Trophoblast cell (in vitro differentiated cells and primary cell): ENCODE measurements around the gene SKP2.

ENCODE experiments used
- DNase-seq, 2 donors: peaks; one replicate each; pipeline ENCODE4 v3.0.0-alpha.2; 2016
- H2AFZ ChIP-seq: 2 replicates; pipeline ENCODE4 v1.6.1; 2013; ENCODE audit warnings: low read length, moderate library complexity, mild to moderate bottlenecking; ENCODE audit not compliant: insufficient read depth, poor library complexity
- H2AK5ac ChIP-seq: 2 replicates; pipeline ENCODE4 v1.6.1; 2013; ENCODE audit warnings: mild to moderate bottlenecking, low read length
- H2BK120ac ChIP-seq: 2 replicates; pipeline ENCODE4 v1.6.1; 2013; ENCODE audit warnings: low read length, mild to moderate bottlenecking, moderate library complexity; ENCODE audit not compliant: insufficient read depth, poor library complexity
- H2BK12ac ChIP-seq: 2 replicates; pipeline ENCODE4 v1.6.1; 2013; ENCODE audit warnings: mild to moderate bottlenecking, low read length, moderate library complexity
- H2BK5ac ChIP-seq: 2 replicates; pipeline ENCODE4 v1.6.1; 2013; ENCODE audit warnings: low read length, low read depth, moderate library complexity, mild to moderate bottlenecking; ENCODE audit not compliant: poor library complexity
- H3K14ac ChIP-seq: 2 replicates; pipeline ENCODE4 v1.6.1; 2013; ENCODE audit warnings: mild to moderate bottlenecking, low read length
- H3K18ac ChIP-seq: 2 replicates; pipeline ENCODE4 v1.6.1; 2013; ENCODE audit warnings: mild to moderate bottlenecking, low read length
- H3K23ac ChIP-seq: 2 replicates; pipeline ENCODE4 v1.6.1; 2013; ENCODE audit warnings: low read length
- H3K27ac ChIP-seq: 2 replicates; pipeline ENCODE4 v1.5.1; 2013; ENCODE audit warnings: low read depth, mild to moderate bottlenecking, inconsistent platforms, low read length, moderate library complexity
- H3K27me3 ChIP-seq: 2 replicates; pipeline ENCODE4 v1.6.1; 2013; ENCODE audit warnings: inconsistent platforms, mild to moderate bottlenecking, low read length, moderate library complexity; ENCODE audit not compliant: insufficient read depth
- H3K36me3 ChIP-seq, 2 experiments: 1 replicate in 1 of 2; 2 replicates in 1 of 2; pipeline ENCODE4 v1.6.1; 2013; ENCODE audit warnings: low read length in 2 of 2, mild to moderate bottlenecking in 2 of 2, moderate library complexity in 1 of 2; ENCODE audit not compliant: insufficient read depth in 2 of 2, control insufficient read depth in 1 of 2
- H3K4ac ChIP-seq: 2 replicates; pipeline ENCODE4 v1.6.1; 2013; ENCODE audit warnings: low read depth, mild to moderate bottlenecking, low read length, moderate library complexity
- H3K4me1 ChIP-seq, 2 experiments: 1 replicate in 1 of 2; 2 replicates in 1 of 2; pipeline ENCODE4 v1.6.1; 2013; ENCODE audit warnings: low read length in 2 of 2, mild to moderate bottlenecking in 2 of 2, moderate library complexity in 1 of 2; ENCODE audit not compliant: insufficient read depth in 2 of 2, control insufficient read depth in 1 of 2
- H3K4me2 ChIP-seq: 2 replicates; pipeline ENCODE4 v1.6.1; 2013; ENCODE audit warnings: inconsistent platforms, mild to moderate bottlenecking, low read length, moderate library complexity
- H3K4me3 ChIP-seq: 2 replicates; pipeline ENCODE4 v1.5.1; 2013; ENCODE audit warnings: mild to moderate bottlenecking, low read depth, low read length, inconsistent platforms
- H3K79me1 ChIP-seq: one replicate; pipeline ENCODE4 v1.6.1; 2013; ENCODE audit warnings: low read length
- H3K79me2 ChIP-seq: 2 replicates; pipeline ENCODE4 v1.6.1; 2013; ENCODE audit warnings: low read length, mild to moderate bottlenecking; ENCODE audit not compliant: control insufficient read depth, insufficient read depth, poor library complexity
- H3K9ac ChIP-seq: 2 replicates; pipeline ENCODE4 v1.6.1; 2013; ENCODE audit warnings: mild to moderate bottlenecking, low read length
- H3K9me3 ChIP-seq: 2 replicates; pipeline ENCODE4 v1.6.1; 2013; ENCODE audit warnings: low read depth, mild to moderate bottlenecking, control low read depth, inconsistent platforms, low read length; ENCODE audit not compliant: insufficient read depth
- H4K12ac ChIP-seq: 2 replicates; pipeline ENCODE4 v1.6.1; 2013; ENCODE audit warnings: low read depth, mild to moderate bottlenecking, low read length, moderate library complexity
- H4K8ac ChIP-seq: 2 replicates; pipeline ENCODE4 v1.6.1; 2013; ENCODE audit warnings: low read depth, mild to moderate bottlenecking, low read length, moderate library complexity
- H4K91ac ChIP-seq: one replicate; pipeline ENCODE4 v1.6.1; 2013; ENCODE audit warnings: low read depth, mild to moderate bottlenecking, low read length, moderate library complexity
- WGBS: extraction: QIAGEN DNeasy Blood & Tissue Kit; methylation state at CpG from one replicate; pipeline ENCODE4 v1.1.7; 2013; ENCODE audit warnings: missing lambda C conversion rate; ENCODE audit not compliant: insufficient read length, insufficient coverage; ENCODE audit errors: extremely low coverage; 5-methylcytosine and 5-hydroxymethylcytosine counted together

SKP2 gene

GRCh38 chr5:36156619-36157018 lies 4.7 kb downstream of the SKP2 start:
- H3K23ac ChIP-seq = no peak overlapping the region
- no peak overlapping the region for H3K4me3 ChIP-seq
- WGBS = no CpG with 5 or more reads among the region's 1 CpG

DNA sequence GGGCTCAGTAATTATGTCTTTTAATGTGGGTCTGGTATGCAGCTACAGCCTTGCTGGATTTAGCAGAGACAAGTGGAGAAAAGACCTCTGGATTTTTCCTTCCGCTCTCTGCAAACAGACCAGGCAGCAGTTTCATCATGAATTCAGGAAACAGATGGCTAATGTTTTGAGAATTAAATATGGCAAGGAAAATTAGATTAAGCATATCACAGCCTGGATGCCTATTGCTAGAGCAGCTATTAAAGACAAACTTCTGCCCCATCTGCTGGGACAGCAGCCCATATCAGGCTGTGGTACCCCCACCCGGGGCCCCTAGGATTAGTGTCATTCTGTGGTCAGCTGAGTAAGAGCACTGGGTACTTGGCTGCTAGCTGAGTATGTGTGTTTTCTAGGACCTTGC lies 6.2 kb downstream of the SKP2 start:
- Histone ChIP-seq H3K9ac (no peak overlapping the region), H3K79me1 (peaks cover 31% of the 10 kb centered on the region), H3K36me3 (peaks cover 17 to 37% of the 10 kb centered on the region in 2 experiments), H4K12ac (no peak overlapping the region), H3K4ac (peak overlapping the region; percentile 64), H3K27ac (peak overlapping the region; percentile 94), H2AK5ac (no peak overlapping the region), H3K9me3 (no peaks in the 10 kb centered on the region), H2BK12ac (peak overlapping the region; percentile 50), H3K4me2 (peak overlapping the region; percentile 39), H3K18ac (no peak overlapping the region), H3K14ac (peak overlapping the region; percentile 67), H2BK120ac (peak overlapping the region; percentile 68), H3K27me3 (no peaks in the 10 kb centered on the region), H3K23ac (no peak overlapping the region), H3K4me1 (peaks cover 28 to 42% of the 10 kb centered on the region in 2 experiments), H2BK5ac (peak overlapping the region; percentile 83), H3K79me2 (peaks cover 21% of the 10 kb centered on the region), H2AFZ (no peak overlapping the region), H3K4me3 (no peak overlapping the region), H4K91ac (peak overlapping the region; percentile 51), H4K8ac (peak overlapping the region; percentile 20)
- no CpG with 5 or more reads among the region's 2 CpGs for WGBS
- peak in 1 of 2 donors; percentile 17 for DNase-seq

More at GRCh38 chr5:36156619-36157018, 4.7 kb downstream of the SKP2 start:
- Histone ChIP-seq H4K91ac (no peak overlapping the region), H2BK12ac (no peak overlapping the region), H3K9me3 (no peaks in the 10 kb centered on the region), H3K9ac (no peak overlapping the region), H2BK120ac (no peak overlapping the region), H3K79me1 (peaks cover 35% of the 10 kb centered on the region), H2BK5ac (peak overlapping the region; percentile 42), H3K27ac (peak overlapping the region; percentile 93), H3K4me1 (peaks cover 28 to 40% of the 10 kb centered on the region in 2 experiments), H4K8ac (no peak overlapping the region), H3K18ac (no peak overlapping the region), H2AFZ (no peak overlapping the region), H3K4ac (no peak overlapping the region), H3K27me3 (no peaks in the 10 kb centered on the region), H3K36me3 (peaks cover 12 to 27% of the 10 kb centered on the region in 2 experiments), H3K14ac (no peak overlapping the region), H2AK5ac (no peak overlapping the region), H3K79me2 (peaks cover 23% of the 10 kb centered on the region), H3K4me2 (peak overlapping the region; percentile 40), H4K12ac (no peak overlapping the region)
- DNase-seq = peak; percentile 58 to 96

DNA sequence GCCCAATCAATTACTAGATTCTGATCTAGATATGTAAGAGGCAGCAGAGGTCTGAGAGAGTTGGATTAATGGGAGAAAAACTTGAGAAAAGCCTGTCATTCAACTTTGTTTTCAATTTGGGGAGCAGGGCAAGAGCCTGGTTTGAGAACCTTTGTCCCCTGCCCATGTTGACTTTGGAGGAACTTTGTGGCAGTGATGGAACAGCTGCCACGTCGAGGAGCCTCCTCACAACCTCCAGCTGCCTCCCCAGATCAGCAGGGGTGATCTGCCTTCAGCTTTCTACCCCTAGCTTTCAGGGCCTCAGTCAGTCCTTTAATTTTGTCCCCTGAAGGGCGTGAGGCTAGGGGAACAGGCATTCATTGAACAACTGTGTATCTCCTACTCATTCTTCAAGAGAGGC lies 8.7 kb downstream of the SKP2 start:
- H2BK5ac ChIP-seq = peak overlapping the region; percentile 8
- H3K27ac ChIP-seq = peak overlapping the region; percentile 42
- peak overlapping the region; percentile 41 for H4K8ac ChIP-seq
- no peaks in the 10 kb centered on the region for H3K27me3 ChIP-seq
- H4K91ac ChIP-seq = peak overlapping the region; percentile 50
- peak overlapping the region; percentile 69 for H2BK12ac ChIP-seq
- peak overlapping the region; percentile 25 for H3K4me2 ChIP-seq
- H2BK120ac ChIP-seq = peak overlapping the region; percentile 14
- peaks cover 19 to 31% of the 10 kb centered on the region in 2 experiments for H3K4me1 ChIP-seq
- peaks cover 15% of the 10 kb centered on the region for H3K79me2 ChIP-seq
- H3K9ac ChIP-seq = peak overlapping the region; percentile 19
- H2AFZ ChIP-seq = no peak overlapping the region
- H4K12ac ChIP-seq = no peak overlapping the region
- H3K9me3 ChIP-seq = peaks cover 2% of the 10 kb centered on the region
- H3K4me3 ChIP-seq = no peak overlapping the region
- H3K23ac ChIP-seq = no peak overlapping the region
- H3K14ac ChIP-seq = peak overlapping the region; percentile 90
- peaks cover 19 to 42% of the 10 kb centered on the region in 2 experiments for H3K36me3 ChIP-seq
- H2AK5ac ChIP-seq = peak overlapping the region; percentile 76
- DNase-seq = no peak
- peaks cover 21% of the 10 kb centered on the region for H3K79me1 ChIP-seq
- peak overlapping the region; percentile 72 for H3K18ac ChIP-seq
- no CpG with 5 or more reads among the region's 3 CpGs for WGBS
- peak overlapping the region; percentile 81 for H3K4ac ChIP-seq

- no peak overlapping the region for H3K4me3 ChIP-seq
- H2BK5ac ChIP-seq = no peak overlapping the region
- H3K4me2 ChIP-seq = no peak overlapping the region
- peak overlapping the region; percentile 24 for H2BK120ac ChIP-seq
- no peak overlapping the region for H3K4ac ChIP-seq
- no peaks in the 10 kb centered on the region for H3K27me3 ChIP-seq
- H3K79me2 ChIP-seq = peaks cover 15% of the 10 kb centered on the region
- H4K8ac ChIP-seq = no peak overlapping the region
- no peak overlapping the region for H3K18ac ChIP-seq
- peak overlapping the region; percentile 73 for H3K27ac ChIP-seq
- H4K12ac ChIP-seq = no peak overlapping the region
- no peak overlapping the region for H3K23ac ChIP-seq
- peaks cover 15% of the 10 kb centered on the region for H3K79me1 ChIP-seq
- no peak overlapping the region for H2BK12ac ChIP-seq
- peak; percentile 67 to 89 for DNase-seq
- WGBS = no CpG with 5 or more reads among the region's 4 CpGs
- H3K9me3 ChIP-seq = peaks cover 2% of the 10 kb centered on the region
- no peak overlapping the region for H3K14ac ChIP-seq
- no peak overlapping the region for H2AK5ac ChIP-seq
- peaks cover 15 to 25% of the 10 kb centered on the region in 2 experiments for H3K4me1 ChIP-seq
- no peak overlapping the region for H4K91ac ChIP-seq
- peaks cover 20 to 44% of the 10 kb centered on the region in 2 experiments for H3K36me3 ChIP-seq
- H3K9ac ChIP-seq = no peak overlapping the region
- no peak overlapping the region for H2AFZ ChIP-seq
These were observed 9.4 kb downstream of the SKP2 start for GRCh38 chr5:36161361-36161760.
